GM18909 (cell line): ENCODE results near the gene LRPAP1.

Experiments used
- ATAC-seq: cut with Tn5 transposase; IDR thresholded peaks from one replicate; pipeline ENCODE4 v1.9.1; 2021; ENCODE audit warnings: mild to moderate bottlenecking; ENCODE audit not compliant: unreplicated experiment, poor library complexity

Gene LRPAP1

DNA sequence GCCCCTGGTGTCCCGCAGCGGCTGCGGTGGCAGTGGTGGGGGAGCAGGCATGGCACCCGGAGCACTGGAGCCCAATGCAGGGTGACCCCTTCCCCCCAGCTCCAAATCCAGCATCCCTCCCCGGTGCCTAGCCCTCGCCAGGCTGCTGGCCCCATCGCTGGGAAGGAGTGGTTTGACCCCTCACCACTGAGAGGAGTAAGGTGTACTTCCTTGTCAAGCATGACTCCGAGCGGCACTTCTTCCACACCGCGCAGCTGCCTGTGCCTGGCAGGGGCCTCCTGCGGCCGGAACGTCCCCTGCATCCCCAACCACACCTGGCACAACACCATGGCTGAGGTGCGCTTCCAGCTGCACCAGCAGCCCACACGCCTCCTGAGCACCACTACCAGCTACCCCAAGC lies 27.0 kb downstream of the LRPAP1 start:
- no peak for ATAC-seq

GRCh38 chr4:3502941-3503936 lies 29.0 kb downstream of the LRPAP1 start:
- ATAC-seq: no peak

DNA sequence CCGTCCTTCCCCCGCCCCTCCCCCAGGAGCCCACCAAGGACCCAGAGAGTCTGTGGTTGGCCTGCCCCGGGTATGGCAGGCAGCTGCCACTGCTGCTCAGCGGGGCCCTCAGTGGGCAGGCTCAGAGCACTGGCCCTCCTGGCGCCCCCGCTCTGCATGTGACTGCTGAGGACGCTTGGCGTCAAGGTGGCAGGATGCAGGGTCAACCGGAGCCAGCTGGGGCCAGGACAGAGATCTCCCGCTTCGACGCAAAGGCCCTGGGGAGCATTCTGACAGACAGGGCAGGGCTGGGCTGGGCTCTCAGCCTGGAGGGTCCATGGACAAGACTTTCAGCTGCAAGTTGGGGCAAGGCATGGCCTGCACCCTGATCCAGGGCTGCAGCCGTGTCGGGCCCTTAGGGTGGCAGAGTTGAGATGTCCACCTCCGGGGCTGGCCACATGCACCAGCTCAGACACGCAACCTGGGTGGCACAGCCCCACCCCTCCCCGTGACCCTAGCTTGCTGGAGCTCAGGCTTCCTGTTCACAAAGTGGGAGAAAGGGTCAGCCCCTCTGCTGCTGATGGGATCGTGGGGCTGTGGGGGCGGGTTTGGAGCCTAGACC lies 30.3 kb downstream of the LRPAP1 start:
- ATAC-seq: no peak

DNA sequence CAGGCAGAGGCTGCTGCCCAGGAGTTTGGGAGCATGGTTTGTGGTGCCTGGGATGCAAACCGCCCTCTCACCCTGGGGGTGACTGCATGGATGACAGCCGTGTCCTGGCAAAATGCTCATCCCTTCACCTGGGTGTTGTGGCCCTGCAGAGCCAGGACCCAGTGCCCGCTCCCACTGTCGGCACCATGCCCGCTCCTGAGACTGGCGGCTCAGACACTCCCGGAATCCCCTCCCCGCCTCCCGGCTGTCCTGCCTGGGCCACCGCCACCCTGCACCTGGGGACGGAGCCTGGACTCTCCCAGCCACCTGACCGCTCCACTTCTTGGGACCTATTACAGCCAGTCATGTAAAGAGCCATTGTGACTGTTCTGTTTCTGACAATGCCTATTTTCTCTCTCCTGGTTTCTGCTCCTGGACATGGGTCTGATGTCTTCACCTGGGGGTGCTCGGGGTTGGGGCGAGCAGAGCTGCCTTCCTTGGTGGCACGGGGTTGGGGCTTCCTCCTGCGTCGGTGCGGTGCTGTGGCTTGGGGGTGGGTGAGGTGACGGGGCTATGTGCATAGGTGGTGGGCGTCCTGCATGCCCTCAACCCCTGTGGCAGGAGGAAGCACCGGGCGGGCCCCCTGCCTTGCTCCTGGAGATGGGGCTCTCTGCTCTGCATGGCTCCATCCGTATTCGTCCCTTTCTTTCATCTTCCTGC lies 30.9 kb downstream of the LRPAP1 start:
- no peak for ATAC-seq

- ATAC-seq: no peak
Measured at GRCh38 chr4:3500634-3501101, 31.6 kb downstream of the LRPAP1 start.

DNA sequence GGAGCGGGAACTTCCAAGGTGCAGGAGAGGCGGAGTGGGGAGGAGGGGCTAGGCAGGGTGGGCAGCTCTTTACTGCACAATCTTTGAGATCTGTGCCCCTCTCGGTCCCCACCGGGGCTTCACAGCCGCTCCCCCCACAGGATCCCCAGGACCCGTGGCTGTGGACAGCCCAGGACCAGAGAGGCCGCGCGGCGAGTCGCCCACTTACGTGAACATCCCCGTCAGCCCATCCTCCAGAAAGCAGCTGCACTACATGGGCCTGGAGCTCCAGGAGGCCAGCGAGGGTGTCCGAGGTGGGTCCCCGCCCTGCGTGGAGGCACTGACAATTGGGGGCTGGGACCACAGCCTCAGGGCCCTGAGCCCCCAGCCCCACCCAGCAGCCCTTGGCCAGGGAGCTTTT lies 32.1 kb downstream of the LRPAP1 start:
- no peak for ATAC-seq

DNA sequence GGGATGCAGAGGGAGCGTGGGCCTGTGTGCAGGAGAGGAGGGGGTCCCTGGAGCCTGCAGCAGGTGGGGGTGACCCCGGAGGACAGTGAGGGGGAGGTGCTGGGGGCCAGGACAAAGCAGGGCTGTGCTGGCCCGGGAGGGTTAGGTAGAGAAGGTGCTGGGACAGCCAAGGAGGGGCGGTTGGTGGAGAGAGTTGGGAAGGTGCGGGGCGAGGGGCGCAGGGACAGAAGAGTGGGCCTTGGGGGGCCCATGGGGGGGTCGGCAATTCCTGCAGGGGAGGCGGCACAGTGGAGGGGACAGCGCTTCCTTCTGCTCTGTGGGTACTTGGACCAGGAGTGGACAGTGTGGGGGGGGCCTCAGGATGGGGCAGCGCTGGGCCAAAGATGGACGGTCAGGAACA lies 32.5 kb downstream of the LRPAP1 start:
- no peak for ATAC-seq

GRCh38 chr4:3498901-3499510 lies 33.2 kb downstream of the LRPAP1 start:
- ATAC-seq: no peak

DNA sequence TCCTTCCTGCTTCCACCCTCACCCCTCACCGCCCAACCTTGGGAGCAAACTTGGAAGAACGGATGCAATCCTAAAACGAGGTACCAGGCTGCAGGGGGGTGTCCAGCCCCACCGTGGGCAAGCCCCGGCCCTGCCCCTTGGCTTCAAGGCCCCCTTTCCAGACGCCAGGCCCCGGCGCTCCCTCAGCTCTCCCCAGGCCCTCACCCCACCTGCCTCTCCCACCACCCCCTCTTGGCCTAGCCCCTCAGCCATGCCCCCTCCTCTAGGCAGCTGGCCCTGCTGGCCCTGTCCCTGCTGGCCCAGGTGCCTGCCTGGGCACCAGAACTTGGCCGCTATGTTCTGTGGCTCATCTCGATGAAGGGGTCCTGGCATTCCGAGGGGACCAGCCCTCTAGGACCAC lies 33.8 kb downstream of the LRPAP1 start:
- no peak for ATAC-seq

DNA sequence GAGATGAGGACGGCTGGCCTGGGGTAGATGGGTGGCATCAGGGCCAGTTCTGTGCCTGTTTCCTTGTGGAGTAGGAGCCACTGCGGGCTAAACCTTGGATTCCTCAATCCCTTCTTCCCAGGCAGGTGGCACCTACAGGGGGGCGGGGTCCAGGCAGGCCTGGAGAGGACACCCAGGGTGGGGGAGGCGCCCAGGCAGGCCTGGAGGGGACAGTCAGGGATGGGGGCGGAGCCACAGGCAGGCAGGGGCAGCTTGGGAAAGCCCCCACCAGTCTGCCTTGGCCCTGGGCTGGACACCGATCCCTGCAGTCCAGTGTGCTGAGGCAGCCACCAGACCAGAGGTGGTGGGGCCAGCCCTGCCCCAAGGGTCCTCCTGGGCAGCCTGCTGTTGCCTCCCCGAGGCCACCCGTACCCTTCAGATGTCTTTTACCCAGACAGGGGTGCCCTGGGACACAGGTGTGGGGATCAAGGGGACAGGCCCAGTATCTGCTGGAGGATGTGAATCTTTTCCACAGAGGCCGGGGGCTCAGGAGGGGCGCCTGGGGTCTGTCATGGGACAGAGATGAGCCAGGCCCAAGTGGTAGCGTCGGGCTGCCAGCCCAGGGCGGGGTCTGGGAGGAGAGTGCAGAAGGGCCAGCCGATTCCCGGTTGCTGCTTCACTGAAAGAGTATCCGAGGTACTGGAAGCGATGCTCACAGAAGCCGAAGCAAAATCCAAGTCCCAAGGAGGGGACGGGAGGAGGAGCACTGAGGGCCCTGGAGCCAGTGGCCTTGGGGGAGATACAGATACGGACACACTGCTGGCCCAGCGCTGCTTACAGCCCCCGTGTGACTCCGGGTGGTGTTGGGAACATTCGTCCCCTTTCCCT lies 34.5 kb downstream of the LRPAP1 start:
- no peak for ATAC-seq

- ATAC-seq: no peak
Measured at GRCh38 chr4:3497095-3497494, 35.1 kb downstream of the LRPAP1 start.

- no peak for ATAC-seq
Measured at GRCh38 chr4:3496021-3496420, 36.2 kb downstream of the LRPAP1 start.

GRCh38 chr4:3495204-3495975 lies 36.8 kb downstream of the LRPAP1 start:
- ATAC-seq: no peak

DNA sequence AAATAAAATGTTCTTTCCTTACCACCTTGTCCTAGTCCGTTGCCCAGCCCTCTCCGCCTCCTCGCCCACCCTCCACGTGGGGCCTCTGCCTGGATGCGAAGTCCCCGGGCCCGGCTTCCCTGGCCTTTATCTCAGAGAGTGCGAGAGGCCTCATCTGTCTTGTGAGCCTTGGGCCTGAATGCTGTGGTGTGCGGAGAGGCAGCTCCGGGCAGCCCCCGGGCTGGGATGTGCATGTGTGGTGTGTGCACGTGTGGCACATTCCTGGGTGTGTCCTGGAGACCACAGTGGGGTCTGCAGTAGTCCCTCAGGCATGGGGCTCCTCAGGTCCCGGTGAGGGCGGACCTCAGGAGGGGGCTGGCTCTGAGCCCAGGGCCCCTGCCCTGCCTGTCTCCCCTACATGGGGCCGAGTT lies 37.8 kb downstream of the LRPAP1 start:
- no peak for ATAC-seq

DNA sequence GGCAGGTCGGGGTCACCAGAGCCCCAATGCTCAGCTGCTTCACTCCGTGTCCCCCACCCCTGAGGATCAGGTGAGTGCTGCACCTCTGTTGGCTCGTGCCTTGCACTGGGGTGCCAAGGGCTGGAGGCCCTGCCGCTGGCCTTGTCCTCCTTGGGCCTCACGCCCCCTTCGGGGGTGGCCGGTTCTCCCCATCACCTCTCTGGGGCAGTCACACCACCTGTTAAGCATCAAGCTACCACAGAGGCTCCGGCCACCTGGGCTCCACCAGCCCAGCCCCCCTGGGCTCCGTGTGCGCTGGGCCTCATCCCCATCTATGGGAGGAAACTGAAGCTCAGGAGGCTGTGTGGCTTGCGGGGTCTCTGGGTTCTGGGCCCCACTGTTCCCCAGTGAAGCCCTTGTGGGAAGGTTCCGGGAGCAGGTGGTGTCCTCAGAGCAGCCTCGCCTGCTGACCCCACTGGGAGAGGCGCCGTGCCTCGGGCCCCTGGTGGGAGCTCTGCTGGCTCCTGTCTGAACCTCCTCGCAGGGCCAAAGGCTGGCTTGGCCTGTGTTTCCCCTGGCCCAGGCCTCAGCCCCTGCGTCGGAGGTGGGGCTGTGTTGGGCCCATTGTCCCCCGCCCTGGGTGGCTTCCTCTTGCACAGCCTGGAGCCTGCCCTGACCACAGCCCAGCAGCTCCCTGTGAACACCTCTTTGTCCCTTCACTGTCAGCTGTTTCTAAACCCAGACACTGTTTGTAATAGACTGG lies 38.3 kb downstream of the LRPAP1 start:
- no peak for ATAC-seq

- ATAC-seq: no peak
Measured at GRCh38 chr4:3492741-3493719, 39.2 kb downstream of the LRPAP1 start.
